ENCODE data around the gene PPIF. TPM values are rescaled to one million over a fixed set of nuclear protein-coding genes. Genes with fewer than 3 reads are reported as not detected.

PPIF gene
- total and polyA plus RNA-seq, 2 donors (not counting 1 experiment from before 2014, with no cell fraction given), result 50.4 to 100 TPM

DNA sequence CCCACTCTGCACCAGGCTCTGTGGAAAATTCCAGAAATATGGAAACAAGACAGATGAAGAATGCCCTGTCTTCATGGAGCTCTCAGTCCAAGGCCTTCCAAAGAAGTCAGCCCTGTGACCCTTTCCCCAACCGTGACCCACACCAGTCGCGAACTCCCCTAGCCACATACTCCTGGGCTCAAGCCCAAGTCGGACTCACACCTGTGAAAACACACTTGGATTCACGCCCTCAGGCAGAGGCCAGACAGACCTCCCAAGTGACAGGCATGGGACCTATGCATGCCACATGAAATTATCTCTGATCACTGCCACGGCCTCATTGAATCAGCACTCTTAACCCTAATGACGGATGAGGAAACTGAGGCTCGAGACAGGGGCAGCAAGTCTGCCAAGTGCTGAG is 55.7 kb downstream of the PPIF start:
- H4K20me1 ChIP-seq (ENCODE audit: control insufficient read depth, insufficient read depth, low read length, poor library complexity, severe bottlenecking), result no peaks in the 10 kb centered on the region
- no peak overlapping the region for H3K4me2 ChIP-seq (replicated peaks; ENCODE audit: low read depth, low read length, poor library complexity, severe bottlenecking)
- no peaks in the 10 kb centered on the region for H3K4me1 ChIP-seq (ENCODE audit: control insufficient read depth in 2 of 2, insufficient read depth in 2 of 2, low read length in 2 of 2)
- H3K27ac Mint-ChIP-seq, result no peak overlapping the region
- intact Hi-C loops (cut with micrococcal nuclease), result no loop called here
- no peaks in the 10 kb centered on the region for H3K9me3 ChIP-seq (ENCODE audit: control extremely low read depth in 1 of 3, control insufficient read depth in 2 of 3, insufficient read depth in 1 of 3, low read length in 2 of 3)
- no peaks in the 10 kb centered on the region for H3K4me1 Mint-ChIP-seq
- no peak overlapping the region for H3K4me3 ChIP-seq (ENCODE audit: control extremely low read depth in 1 of 5, extremely low read depth in 1 of 5, insufficient read depth in 1 of 5, low read depth in 2 of 5, low read length in 4 of 5)
- H3K27me3 Mint-ChIP-seq, result no peaks in the 10 kb centered on the region
- peaks cover 0 to 4% (median 1%) of the 10 kb centered on the region in 4 experiments for H3K27me3 ChIP-seq (replicated peaks in 1 of 4; ENCODE audit: control extremely low read depth in 1 of 4, control insufficient read depth in 3 of 4, insufficient read depth in 4 of 4, low read length in 3 of 4)
- H3K9ac ChIP-seq (ENCODE audit: low read length), result no peak overlapping the region
- no peaks in the 10 kb centered on the region for H3K9me3 Mint-ChIP-seq (ENCODE audit: insufficient read depth)
- no peak overlapping the region for H3K27ac ChIP-seq (ENCODE audit: low read length in 2 of 2)
- TF ChIP-seq EZH2 (IDR thresholded peaks at IDR 0.05; ENCODE audit: borderline replicate concordance, insufficient read depth, low read depth, low read length, poor library complexity, severe bottlenecking), result no peak
- TF ChIP-seq, protein P1, sequence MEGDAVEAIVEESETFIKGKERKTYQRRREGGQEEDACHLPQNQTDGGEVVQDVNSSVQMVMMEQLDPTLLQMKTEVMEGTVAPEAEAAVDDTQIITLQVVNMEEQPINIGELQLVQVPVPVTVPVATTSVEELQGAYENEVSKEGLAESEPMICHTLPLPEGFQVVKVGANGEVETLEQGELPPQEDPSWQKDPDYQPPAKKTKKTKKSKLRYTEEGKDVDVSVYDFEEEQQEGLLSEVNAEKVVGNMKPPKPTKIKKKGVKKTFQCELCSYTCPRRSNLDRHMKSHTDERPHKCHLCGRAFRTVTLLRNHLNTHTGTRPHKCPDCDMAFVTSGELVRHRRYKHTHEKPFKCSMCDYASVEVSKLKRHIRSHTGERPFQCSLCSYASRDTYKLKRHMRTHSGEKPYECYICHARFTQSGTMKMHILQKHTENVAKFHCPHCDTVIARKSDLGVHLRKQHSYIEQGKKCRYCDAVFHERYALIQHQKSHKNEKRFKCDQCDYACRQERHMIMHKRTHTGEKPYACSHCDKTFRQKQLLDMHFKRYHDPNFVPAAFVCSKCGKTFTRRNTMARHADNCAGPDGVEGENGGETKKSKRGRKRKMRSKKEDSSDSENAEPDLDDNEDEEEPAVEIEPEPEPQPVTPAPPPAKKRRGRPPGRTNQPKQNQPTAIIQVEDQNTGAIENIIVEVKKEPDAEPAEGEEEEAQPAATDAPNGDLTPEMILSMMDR (IDR thresholded peaks at IDR 0.05), result no peak
- no peaks in the 10 kb centered on the region for H3K79me2 ChIP-seq (ENCODE audit: control insufficient read depth, insufficient read depth, low read length)
- WGBS (ENCODE audit: insufficient coverage), result 64% methylated on average over 8 of the region's 8 CpGs
- H3K36me3 ChIP-seq (replicated peaks in 1 of 2; ENCODE audit: control extremely low read depth in 1 of 2, control insufficient read depth in 1 of 2, extremely low read depth in 1 of 2, insufficient read depth in 2 of 2, low read length in 1 of 2), result no peaks in the 10 kb centered on the region
- no peak for ATAC-seq (ENCODE audit: low read depth)
- H3K4me3 Mint-ChIP-seq, result no peak overlapping the region
- POLR2A ChIA-PET, result no interaction called here
- H2AFZ ChIP-seq (ENCODE audit: insufficient read depth, low read depth, low read length, poor library complexity, severe bottlenecking), result no peak overlapping the region
- no peak for DNase-seq
- CTCF ChIA-PET, result interaction anchor here (0.7 to 1.1 kb wide), 2 partner anchors 31 to 62 kb away, joined by 3 read pairs; no protein-coding TSS in a partner anchor

DNA sequence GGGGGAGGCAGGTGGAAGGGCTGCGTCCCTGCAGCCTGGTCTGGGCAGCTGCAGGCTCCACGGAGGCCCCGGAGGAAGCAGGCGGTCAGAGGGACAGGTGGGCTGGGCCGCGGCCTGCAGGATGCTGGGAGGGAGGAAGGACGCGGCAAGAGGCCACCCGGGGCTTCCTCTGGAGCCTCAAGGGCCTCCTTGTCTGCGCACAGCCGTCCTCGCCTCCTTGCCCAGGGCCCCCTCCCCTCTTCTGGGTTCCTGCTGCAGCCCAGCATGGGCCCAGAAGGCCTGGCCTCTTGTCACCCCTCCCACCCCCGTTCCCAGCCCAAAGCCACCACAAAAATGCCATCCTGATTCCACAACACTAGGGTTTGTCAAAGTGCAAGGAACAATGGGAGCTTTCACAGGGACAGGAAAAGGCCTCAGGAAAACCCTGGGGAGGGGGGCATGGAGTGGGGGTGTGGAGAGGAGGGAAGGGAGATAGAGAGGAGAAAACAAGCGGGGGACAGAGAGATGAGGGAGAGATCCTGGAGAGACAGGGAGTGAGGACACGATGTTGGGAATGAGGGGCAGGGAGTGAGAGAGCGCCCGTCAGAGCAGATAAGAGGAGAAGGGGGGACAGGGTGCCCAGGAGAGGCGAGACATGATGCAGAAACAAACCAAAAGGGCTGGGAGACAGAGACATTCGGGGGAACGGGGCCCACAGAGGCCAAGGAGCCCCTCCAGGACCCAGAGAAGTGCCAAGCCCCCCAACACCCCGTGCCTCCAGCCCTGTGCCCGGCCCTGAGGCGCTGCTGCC is 56.4 kb downstream of the PPIF start:
- 30% methylated on average over 19 of the region's 23 CpGs for WGBS (ENCODE audit: insufficient coverage)
- CTCF ChIA-PET, result interaction anchor here (0.7 to 1.1 kb wide), 2 partner anchors 31 to 62 kb away, joined by 3 read pairs; no protein-coding TSS in a partner anchor
- Histone ChIP-seq H3K4me2 (replicated peaks; ENCODE audit: low read depth, low read length, poor library complexity, severe bottlenecking) (no peak overlapping the region), H2AFZ (ENCODE audit: insufficient read depth, low read depth, low read length, poor library complexity, severe bottlenecking) (no peak overlapping the region), H3K9ac (ENCODE audit: low read length) (no peak overlapping the region), H3K9me3 (ENCODE audit: control extremely low read depth in 1 of 3, control insufficient read depth in 2 of 3, insufficient read depth in 1 of 3, low read length in 2 of 3) (no peaks in the 10 kb centered on the region), H3K36me3 (replicated peaks in 1 of 2; ENCODE audit: control extremely low read depth in 1 of 2, control insufficient read depth in 1 of 2, extremely low read depth in 1 of 2, insufficient read depth in 2 of 2, low read length in 1 of 2) (no peaks in the 10 kb centered on the region), H3K27me3 (replicated peaks in 1 of 4; ENCODE audit: control extremely low read depth in 1 of 4, control insufficient read depth in 3 of 4, insufficient read depth in 4 of 4, low read length in 3 of 4) (peaks cover 0 to 4% (median 1%) of the 10 kb centered on the region in 4 experiments), H3K27ac (ENCODE audit: low read length in 2 of 2) (no peak overlapping the region), H4K20me1 (ENCODE audit: control insufficient read depth, insufficient read depth, low read length, poor library complexity, severe bottlenecking) (no peaks in the 10 kb centered on the region), H3K4me1 (ENCODE audit: control insufficient read depth in 2 of 2, insufficient read depth in 2 of 2, low read length in 2 of 2) (no peaks in the 10 kb centered on the region), H3K79me2 (ENCODE audit: control insufficient read depth, insufficient read depth, low read length) (no peaks in the 10 kb centered on the region), H3K4me3 (ENCODE audit: control extremely low read depth in 1 of 5, extremely low read depth in 1 of 5, insufficient read depth in 1 of 5, low read depth in 2 of 5, low read length in 4 of 5) (no peak overlapping the region)
- H3K4me1 Mint-ChIP-seq, result no peaks in the 10 kb centered on the region
- TF ChIP-seq EZH2 (IDR thresholded peaks at IDR 0.05; ENCODE audit: borderline replicate concordance, insufficient read depth, low read depth, low read length, poor library complexity, severe bottlenecking), result no peak
- TF ChIP-seq, protein P1 (IDR thresholded peaks at IDR 0.05), result no peak
- DNase-seq, result no peak
- H3K9me3 Mint-ChIP-seq (ENCODE audit: insufficient read depth), result no peaks in the 10 kb centered on the region
- H3K27ac Mint-ChIP-seq, result no peak overlapping the region
- no peaks in the 10 kb centered on the region for H3K27me3 Mint-ChIP-seq
- POLR2A ChIA-PET, result no interaction called here
- no peak for ATAC-seq (ENCODE audit: low read depth)
- intact Hi-C loops (cut with micrococcal nuclease), result no loop called here
- H3K4me3 Mint-ChIP-seq, result no peak overlapping the region
